Activated T-cell treated with anti-CD3 and anti-CD28 coated beads, Interleukin-2, amount 50 U/mL, for 72 hours (primary cell): ENCODE data around the gene SSBP3. TPM values are rescaled to one million over a fixed set of nuclear protein-coding genes. Genes with fewer than 3 reads are reported as not detected.

Experiments used
- ATAC-seq, 2 donors: fragments of 150-1000 bp; cut with Tn5 transposase; replicated peaks in 1 of 2; 2 replicates each; pipeline ENCODE4 v1.10.0; 2021; ENCODE audit warnings: moderate library complexity in 2 of 2, mild to moderate bottlenecking in 1 of 2
- DNase-seq, 2 donors: peaks; one replicate each; pipeline ENCODE4 v3.0.0; 2021 to 2022; ENCODE audit warnings: mixed read lengths in 1 of 2
- H3K27ac Mint-ChIP-seq: one replicate; pipeline ENCODE4 v1.8.0; 2022; ENCODE audit warnings: mild to moderate bottlenecking, moderate library complexity, mixed read lengths
- H3K27me3 Mint-ChIP-seq: one replicate; pipeline ENCODE4 v1.8.0; 2022; ENCODE audit warnings: low read depth, mixed read lengths
- H3K36me3 Mint-ChIP-seq, 2 donors: one replicate each; pipeline ENCODE4 v1.8.0; 2022; ENCODE audit warnings: mixed read lengths in 2 of 2, mild to moderate bottlenecking in 1 of 2; ENCODE audit not compliant: insufficient read depth in 2 of 2
- H3K4me1 Mint-ChIP-seq: one replicate; pipeline ENCODE4 v1.8.0; 2022; ENCODE audit warnings: low read depth, mixed read lengths
- H3K4me3 Mint-ChIP-seq, 2 donors: one replicate each; pipeline ENCODE4 v1.8.0; 2022; ENCODE audit warnings: mild to moderate bottlenecking in 2 of 2, mixed read lengths in 2 of 2, moderate library complexity in 2 of 2
- H3K9me3 Mint-ChIP-seq, 2 donors: one replicate each; pipeline ENCODE4 v1.8.0; 2022; ENCODE audit warnings: mixed read lengths in 2 of 2
- total RNA-seq, 2 donors: library from RNA; stranded (reverse); gene quantifications; one replicate each; pipeline ENCODE4 v1.2.3, GENCODE V29; 2022

Gene SSBP3
- total RNA-seq, 2 donors from 2014 or later = 70.1 to 84.9 TPM

- Mint-ChIP-seq H3K27me3 (no peaks in the 10 kb centered on the region), H3K4me1 (peaks cover 33% of the 10 kb centered on the region), H3K4me3 (no peak overlapping the region), H3K27ac (no peak overlapping the region), H3K36me3 (no peaks in the 10 kb centered on the region), H3K9me3 (no peaks in the 10 kb centered on the region)
- DNase-seq (no peak), ATAC-seq (no peak)
These were observed 73.2 kb downstream of the SSBP3 start for GRCh38 chr1:54332781-54333585.

DNA sequence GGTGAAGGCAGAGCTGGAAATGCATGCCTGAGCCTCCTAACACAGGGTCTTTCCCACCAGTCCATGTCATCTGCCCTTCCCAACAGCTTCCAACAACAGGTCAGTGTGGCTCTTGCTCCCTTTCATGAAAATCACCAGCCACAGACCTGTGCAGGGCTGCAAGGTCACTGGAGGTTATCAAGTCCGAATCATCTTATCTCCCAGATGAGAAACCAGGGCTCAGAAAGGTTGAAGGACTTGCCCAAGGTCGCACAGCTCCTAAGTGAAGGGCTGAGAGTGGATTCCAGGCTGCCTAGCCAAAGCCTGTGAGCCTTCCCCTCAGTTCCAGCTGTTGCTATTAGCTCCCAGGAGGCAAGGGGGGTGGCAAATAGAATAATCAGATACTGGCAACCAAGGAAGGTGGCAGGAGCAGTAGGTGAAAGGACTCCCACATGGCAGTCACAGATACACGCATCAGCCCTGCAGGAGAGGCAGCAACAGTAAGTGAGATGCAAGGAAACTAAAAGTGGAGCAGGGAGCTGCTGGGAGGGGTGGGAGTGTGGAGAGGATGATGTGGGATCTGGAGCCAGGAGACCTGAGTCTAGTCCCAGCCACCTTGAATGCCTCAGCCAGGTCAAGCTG, 74.2 kb downstream of the SSBP3 start:
- no peak for ATAC-seq
- H3K36me3 Mint-ChIP-seq = no peaks in the 10 kb centered on the region
- peak overlapping the region; percentile 20 for H3K27ac Mint-ChIP-seq
- DNase-seq = no peak
- H3K4me3 Mint-ChIP-seq = no peak overlapping the region
- no peaks in the 10 kb centered on the region for H3K9me3 Mint-ChIP-seq
- no peaks in the 10 kb centered on the region for H3K27me3 Mint-ChIP-seq
- peaks cover 31% of the 10 kb centered on the region for H3K4me1 Mint-ChIP-seq

DNA sequence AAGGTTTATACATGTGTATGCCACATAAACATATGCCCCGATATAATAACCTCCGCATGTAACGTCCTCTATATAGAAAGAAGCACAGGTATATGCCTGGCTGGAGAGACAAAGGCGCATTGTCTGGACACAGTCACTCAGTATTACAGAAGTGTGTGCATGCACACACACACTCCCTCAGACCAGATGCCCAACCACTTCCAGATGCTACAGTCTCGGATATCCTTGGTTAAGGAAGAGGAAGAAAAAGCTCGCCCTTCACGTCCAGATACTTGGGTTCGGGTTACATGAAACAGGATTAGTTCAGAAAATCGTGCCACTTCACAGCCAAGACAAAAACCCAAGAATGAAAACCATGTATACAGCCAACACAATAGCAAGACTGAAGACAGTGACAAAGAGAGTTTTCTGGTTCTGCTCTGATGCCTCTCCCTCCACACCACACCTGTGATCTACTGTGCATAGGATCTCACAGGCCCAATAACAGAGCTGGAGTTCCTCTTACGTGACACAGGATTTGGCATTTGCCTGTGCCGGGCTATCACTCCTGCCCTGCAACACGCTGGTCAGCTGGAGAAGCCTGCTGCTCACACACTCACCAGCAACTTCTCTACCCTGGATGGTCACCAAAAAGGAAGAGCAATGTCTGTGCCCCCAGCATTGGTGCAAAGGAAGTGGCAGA, 75.0 kb downstream of the SSBP3 start:
- Mint-ChIP-seq H3K9me3 (no peaks in the 10 kb centered on the region), H3K27ac (no peak overlapping the region), H3K36me3 (no peaks in the 10 kb centered on the region), H3K4me3 (no peak overlapping the region), H3K4me1 (peaks cover 37% of the 10 kb centered on the region), H3K27me3 (no peaks in the 10 kb centered on the region)
- ATAC-seq (no peak), DNase-seq (no peak)

DNA sequence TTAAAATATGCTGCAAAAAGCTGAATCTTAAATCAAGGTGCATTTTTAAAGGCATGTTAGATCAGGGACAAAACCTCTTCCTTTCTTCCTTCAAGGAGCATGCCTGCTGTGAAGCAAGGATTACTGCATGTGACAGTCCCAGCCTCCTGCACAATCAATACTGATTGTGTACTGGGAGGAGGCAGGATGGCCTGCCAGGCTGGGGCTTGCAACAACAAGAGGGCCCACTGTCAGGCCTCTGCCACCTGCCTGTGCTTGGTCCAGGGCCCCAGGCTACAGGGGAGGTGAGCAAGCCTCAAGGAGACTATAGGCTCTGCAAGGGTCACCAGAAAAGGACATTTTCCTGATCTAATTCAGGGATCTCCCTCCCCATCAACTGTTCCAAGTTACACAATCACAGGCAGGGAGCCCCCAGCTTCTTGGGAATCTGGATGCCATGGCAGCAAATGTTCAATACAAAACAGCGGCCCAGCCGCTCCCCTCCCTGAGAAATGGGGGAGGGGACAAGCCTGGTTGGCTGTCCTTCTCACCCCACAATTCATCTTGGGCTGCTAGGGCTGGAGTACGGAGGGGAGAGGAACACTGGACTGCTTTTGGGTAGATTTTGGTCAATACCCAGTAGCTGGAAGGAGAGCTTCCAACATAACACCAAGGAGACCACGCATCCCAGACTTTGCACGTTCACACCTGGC, 76.7 kb downstream of the SSBP3 start:
- no peaks in the 10 kb centered on the region for H3K9me3 Mint-ChIP-seq
- H3K27me3 Mint-ChIP-seq = no peaks in the 10 kb centered on the region
- no peak overlapping the region for H3K4me3 Mint-ChIP-seq
- no peak overlapping the region for H3K27ac Mint-ChIP-seq
- no peak for ATAC-seq
- H3K4me1 Mint-ChIP-seq = peaks cover 33% of the 10 kb centered on the region
- no peak for DNase-seq
- H3K36me3 Mint-ChIP-seq = no peaks in the 10 kb centered on the region

DNA sequence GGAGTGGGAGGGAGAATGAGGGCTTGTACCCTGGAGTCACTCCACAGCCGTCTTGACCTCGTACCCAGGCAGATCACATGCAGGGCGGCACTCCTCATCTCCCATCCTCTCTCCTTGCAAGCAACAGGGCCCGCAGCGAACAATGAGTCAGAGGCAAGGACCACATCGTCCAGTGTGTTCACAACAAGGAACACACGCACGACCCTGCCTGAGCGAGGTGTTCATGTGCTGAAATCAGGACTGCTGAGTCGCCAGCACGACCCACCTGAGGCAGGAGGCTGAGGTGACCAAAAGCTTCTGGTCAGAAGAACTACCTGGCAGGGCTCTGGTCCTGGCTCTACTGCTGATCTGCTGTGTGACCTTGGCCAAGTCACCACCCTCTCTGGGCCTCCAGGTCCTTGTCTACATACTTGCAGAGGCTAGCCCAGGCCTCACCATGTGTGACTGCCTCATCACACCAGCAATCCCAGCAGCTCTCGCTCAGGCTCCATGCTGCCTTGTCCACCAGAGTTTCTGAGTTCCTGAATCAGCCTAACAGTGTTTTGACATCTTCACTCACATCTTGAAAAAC, 78.0 kb downstream of the SSBP3 start:
- H3K4me1 Mint-ChIP-seq = peaks cover 27% of the 10 kb centered on the region
- no peaks in the 10 kb centered on the region for H3K27me3 Mint-ChIP-seq
- ATAC-seq (no peak), DNase-seq (no peak)
- no peaks in the 10 kb centered on the region for H3K9me3 Mint-ChIP-seq
- H3K27ac Mint-ChIP-seq = no peak overlapping the region
- H3K36me3 Mint-ChIP-seq = no peaks in the 10 kb centered on the region
- no peak overlapping the region for H3K4me3 Mint-ChIP-seq

- Mint-ChIP-seq H3K9me3 (no peaks in the 10 kb centered on the region), H3K4me3 (no peak overlapping the region), H3K4me1 (peaks cover 29% of the 10 kb centered on the region), H3K27ac (peak overlapping the region; percentile 81), H3K27me3 (no peaks in the 10 kb centered on the region), H3K36me3 (no peaks in the 10 kb centered on the region)
- DNase-seq (no peak), ATAC-seq (no peak)
These were observed 78.7 kb downstream of the SSBP3 start for GRCh38 chr1:54327386-54328065.

GRCh38 chr1:54326543-54327385, 79.4 kb downstream of the SSBP3 start:
- Mint-ChIP-seq H3K4me1 (peaks cover 29% of the 10 kb centered on the region), H3K27ac (no peak overlapping the region), H3K9me3 (no peaks in the 10 kb centered on the region), H3K36me3 (no peaks in the 10 kb centered on the region), H3K27me3 (no peaks in the 10 kb centered on the region), H3K4me3 (no peak overlapping the region)
- DNase-seq = no peak
- no peak for ATAC-seq

DNA sequence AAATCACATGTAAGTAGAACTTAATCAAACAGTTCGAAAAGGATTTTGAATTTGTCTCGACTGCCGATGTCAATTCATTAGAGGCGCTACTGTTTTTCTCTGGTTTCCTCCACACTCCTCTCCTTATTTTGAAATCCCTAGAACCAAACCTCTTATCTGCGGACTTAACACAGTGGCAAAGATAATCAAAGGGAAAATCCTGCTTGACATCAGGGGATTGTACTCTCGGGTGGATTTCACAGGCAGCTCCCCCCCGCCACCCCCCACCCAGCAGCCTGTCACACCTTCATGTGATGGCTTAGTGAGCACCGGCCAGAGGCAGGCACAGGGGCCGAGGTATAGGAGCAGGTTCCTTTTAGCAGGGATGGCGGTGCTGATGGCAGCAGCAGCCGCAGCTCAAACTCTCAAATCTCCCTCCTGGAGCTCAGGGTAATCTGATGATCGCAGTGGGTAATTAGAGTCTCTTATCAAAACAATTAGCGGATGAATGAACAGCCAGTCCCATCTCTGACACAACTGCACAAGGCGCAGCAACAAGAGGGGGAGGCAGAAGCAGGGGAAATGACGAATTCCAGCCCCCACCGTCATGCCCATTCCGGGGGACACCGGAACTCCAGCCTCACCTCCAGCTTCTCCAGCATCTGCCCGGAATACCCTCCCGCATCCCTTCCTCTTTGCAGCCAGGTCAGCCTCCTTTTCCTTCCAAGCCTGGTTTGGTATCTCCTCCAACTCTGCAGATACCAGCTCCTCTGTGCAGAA, 80.3 kb downstream of the SSBP3 start:
- H3K4me1 Mint-ChIP-seq = peaks cover 22% of the 10 kb centered on the region
- no peak overlapping the region for H3K4me3 Mint-ChIP-seq
- H3K27ac Mint-ChIP-seq = no peak overlapping the region

GRCh38 chr1:54325284-54325683, 80.9 kb downstream of the SSBP3 start:
- no peaks in the 10 kb centered on the region for H3K9me3 Mint-ChIP-seq
- peaks cover 27% of the 10 kb centered on the region for H3K4me1 Mint-ChIP-seq
- H3K27ac Mint-ChIP-seq = no peak overlapping the region
- ATAC-seq = no peak
- no peaks in the 10 kb centered on the region for H3K27me3 Mint-ChIP-seq
- no peak for DNase-seq
- H3K4me3 Mint-ChIP-seq = no peak overlapping the region
- H3K36me3 Mint-ChIP-seq = no peaks in the 10 kb centered on the region

More for the DNA sequence above, 80.3 kb downstream of the SSBP3 start:
- no peaks in the 10 kb centered on the region for H3K36me3 Mint-ChIP-seq
- H3K27me3 Mint-ChIP-seq = no peaks in the 10 kb centered on the region
- ATAC-seq = no peak
- DNase-seq = no peak
- H3K9me3 Mint-ChIP-seq = no peaks in the 10 kb centered on the region

GRCh38 chr1:54324251-54325140, 81.7 kb downstream of the SSBP3 start:
- ATAC-seq (no peak), DNase-seq (no peak)
- Mint-ChIP-seq H3K27me3 (no peaks in the 10 kb centered on the region), H3K36me3 (no peaks in the 10 kb centered on the region), H3K4me3 (no peak overlapping the region), H3K27ac (no peak overlapping the region), H3K4me1 (peaks cover 29% of the 10 kb centered on the region), H3K9me3 (no peaks in the 10 kb centered on the region)

DNA sequence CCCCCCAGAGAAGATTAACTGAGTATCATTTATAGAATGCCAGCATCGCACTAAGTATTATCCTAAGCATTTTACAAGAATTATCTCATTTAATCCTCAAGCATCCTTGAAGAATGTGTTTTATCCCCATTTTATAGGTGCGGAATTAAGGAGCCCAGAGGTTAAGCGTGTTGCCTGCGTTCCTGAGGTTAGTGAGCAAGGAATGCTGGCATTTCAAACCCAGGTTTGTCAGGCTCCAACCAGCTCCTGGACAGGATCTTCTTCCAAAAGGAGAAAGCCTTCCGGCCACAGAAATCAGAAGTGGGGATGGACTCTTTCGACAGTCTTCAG, 82.3 kb downstream of the SSBP3 start:
- Mint-ChIP-seq H3K27me3 (no peaks in the 10 kb centered on the region), H3K36me3 (no peaks in the 10 kb centered on the region), H3K4me1 (peaks cover 29% of the 10 kb centered on the region), H3K9me3 (no peaks in the 10 kb centered on the region), H3K27ac (no peak overlapping the region), H3K4me3 (no peak overlapping the region)
- DNase-seq = no peak
- ATAC-seq = no peak
